Stimulated activated effector memory CD8-positive, alpha-beta T cell treated with anti-CD3 and anti-CD28 coated beads, Interleukin-12 subunit alpha, Interleukin-12 subunit beta, amount 100 ng/mL, for 72 hours (primary cell): Measurements from ENCODE around the gene DYNLT5.
"Not testable (repeated sequence)": the region's sequence is repeated elsewhere in the genome, so short reads cannot be mapped to it uniquely, and the experiment has no call there.

ENCODE experiments used
- ATAC-seq: fragments of 150-1000 bp; cut with Tn5 transposase; 2 replicates; pipeline ENCODE4 v1.10.0; 2021
- DNase-seq, 2 donors: peaks; one replicate each; pipeline ENCODE4 v3.0.0; 2021 to 2022; ENCODE audit warnings: low spot score in 2 of 2
- H3K27ac Mint-ChIP-seq: one replicate; pipeline ENCODE4 v1.8.0; 2022; ENCODE audit warnings: mild to moderate bottlenecking, mixed read lengths
- H3K36me3 Mint-ChIP-seq: one replicate; pipeline ENCODE4 v1.8.0; 2022; ENCODE audit warnings: mild to moderate bottlenecking, mixed read lengths
- H3K4me1 Mint-ChIP-seq: one replicate; pipeline ENCODE4 v1.8.0; 2022; ENCODE audit warnings: mixed read lengths
- H3K4me3 Mint-ChIP-seq: one replicate; pipeline ENCODE4 v1.8.0; 2022; ENCODE audit warnings: mild to moderate bottlenecking, mixed read lengths
- H3K9me3 Mint-ChIP-seq: one replicate; pipeline ENCODE4 v1.8.0; 2022; ENCODE audit warnings: mixed read lengths

DYNLT5 gene, protein sequence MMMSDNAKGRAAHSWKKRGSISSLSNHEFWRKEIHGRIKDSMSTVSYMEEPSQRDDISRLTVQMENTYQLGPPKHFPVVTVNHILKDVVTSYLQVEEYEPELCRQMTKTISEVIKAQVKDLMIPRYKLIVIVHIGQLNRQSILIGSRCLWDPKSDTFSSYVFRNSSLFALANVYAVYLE

DNA sequence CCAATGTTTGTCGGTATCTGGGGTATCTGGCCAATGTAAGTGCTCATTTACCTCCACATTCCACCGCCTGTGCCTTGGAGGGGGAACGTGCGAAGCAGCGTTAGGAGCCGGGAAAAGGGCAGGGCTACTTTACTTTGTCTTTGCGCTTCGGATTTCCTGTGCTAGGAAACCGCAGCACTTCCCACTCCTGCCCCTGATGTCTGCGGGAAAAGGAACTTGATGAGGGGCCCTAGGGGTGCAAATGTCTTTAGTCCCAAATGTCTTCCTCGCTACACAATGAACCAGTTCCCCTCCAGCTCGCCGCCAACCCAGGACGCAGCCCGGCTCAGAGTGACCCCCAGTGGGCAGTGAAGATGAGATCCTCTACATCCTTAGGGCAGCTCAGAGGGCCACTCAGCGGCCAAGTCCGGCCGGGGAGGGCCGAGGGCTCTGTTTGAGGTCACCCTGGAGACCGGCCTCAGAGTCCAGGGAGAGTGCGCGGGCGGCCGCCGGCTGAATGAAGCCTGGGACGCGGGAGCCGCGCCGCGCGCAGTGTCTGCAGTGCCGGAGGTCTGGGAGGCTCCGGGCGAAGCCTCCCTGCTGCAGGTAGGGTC is at the start of gene DYNLT5:
Gene DYNLT5, plus strand, starts transcription at position 460 of the 593 bp plus-strand sequence. CDS start 2,200 bp downstream, outside the sequence.
- H3K4me3 Mint-ChIP-seq, result peak within 1 kb of the TSS; percentile 7
- H3K9me3 Mint-ChIP-seq, result no peaks in the 10 kb centered on the region

DNA sequence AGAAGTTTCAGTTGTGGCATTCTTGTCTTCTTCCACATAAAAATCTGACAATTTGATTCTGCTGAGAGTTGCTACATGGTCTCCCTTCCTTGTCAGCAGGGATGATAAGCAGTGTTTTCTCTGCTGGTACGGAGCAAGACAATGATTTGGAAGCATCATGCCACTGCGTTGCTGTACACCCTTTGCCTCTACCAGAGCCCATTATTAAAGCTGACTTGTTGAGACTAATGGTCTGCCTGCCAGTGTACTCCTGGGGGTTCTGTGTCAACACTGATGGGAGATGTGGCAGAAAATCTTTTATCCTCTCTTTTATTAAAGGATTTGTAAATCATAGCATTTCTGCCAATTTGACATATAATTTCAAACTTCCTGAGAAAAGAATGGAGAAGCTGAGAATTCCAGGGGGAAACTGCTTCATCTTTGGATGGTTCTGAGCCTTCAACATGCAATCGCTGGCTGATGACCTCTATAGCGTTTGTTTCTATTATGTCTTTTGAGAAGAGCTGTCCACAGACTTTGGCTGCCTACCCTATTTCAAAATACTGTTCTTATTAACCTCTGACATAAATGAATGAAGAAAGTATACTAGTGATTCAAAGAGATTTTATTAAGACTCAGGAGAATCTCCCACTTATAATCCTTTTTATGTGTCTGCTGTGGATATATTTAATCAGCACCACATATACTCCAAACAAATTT is 47.9 kb upstream of the DYNLT5 start:
- no peaks in the 10 kb centered on the region for H3K36me3 Mint-ChIP-seq
- ATAC-seq (no peak), DNase-seq (no peak)
- H3K9me3 Mint-ChIP-seq, result no peaks in the 10 kb centered on the region
- H3K4me3 Mint-ChIP-seq, result no peak overlapping the region
- H3K4me1 Mint-ChIP-seq, result no peaks in the 10 kb centered on the region
- H3K27ac Mint-ChIP-seq, result no peak overlapping the region

More for the DNA sequence above, at the start of gene DYNLT5:
- H3K36me3 Mint-ChIP-seq, result no peaks in the 10 kb centered on the region
- DNase-seq (no peak), ATAC-seq (peak; percentile 57)
- peaks cover 14% of the 10 kb centered on the region for H3K4me1 Mint-ChIP-seq
- H3K27ac Mint-ChIP-seq, result no peak within 1 kb of the TSS

DNA sequence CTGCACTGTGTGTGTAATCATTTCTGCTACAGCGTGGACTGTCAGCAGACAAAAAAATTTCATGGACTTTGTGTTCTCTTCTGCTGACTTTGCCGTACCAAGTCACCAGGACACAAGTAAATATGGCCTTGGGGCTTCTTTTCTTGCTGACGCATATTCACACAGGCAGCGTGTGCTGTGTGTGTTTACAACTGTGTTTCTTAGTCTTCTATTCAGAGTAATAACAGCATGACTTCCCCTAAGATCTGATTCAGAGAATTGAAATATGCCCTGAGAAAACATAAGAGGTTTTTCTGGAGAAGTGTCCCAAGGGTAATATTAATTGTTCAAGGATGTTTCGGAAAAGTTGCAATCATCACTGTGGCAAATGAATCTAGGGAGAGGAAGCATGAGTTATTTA is 47.1 kb upstream of the DYNLT5 start:
- H3K9me3 Mint-ChIP-seq, result no peaks in the 10 kb centered on the region
- no peak for ATAC-seq
- H3K27ac Mint-ChIP-seq, result no peak overlapping the region
- no peak overlapping the region for H3K4me3 Mint-ChIP-seq
- no peak for DNase-seq
- no peaks in the 10 kb centered on the region for H3K4me1 Mint-ChIP-seq
- no peaks in the 10 kb centered on the region for H3K36me3 Mint-ChIP-seq

DNA sequence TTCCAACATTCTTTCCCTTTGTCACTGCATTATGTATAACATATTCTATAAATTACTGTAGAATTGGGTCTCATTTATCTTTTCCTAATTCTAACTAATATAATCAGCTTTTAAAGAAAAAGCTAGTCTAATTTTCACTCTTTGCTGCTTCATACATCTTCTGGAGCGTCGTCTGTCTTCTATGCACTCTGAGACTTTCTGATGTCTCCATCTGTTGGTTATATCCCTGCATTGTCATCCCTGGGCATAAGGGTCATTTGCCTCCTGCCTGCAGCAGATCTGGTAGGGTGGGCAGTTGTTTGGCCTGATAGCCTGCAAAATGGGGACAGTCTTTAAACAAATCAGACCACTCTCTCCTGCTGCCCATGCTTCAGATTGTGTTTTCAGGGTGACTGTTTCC is 40.8 kb upstream of the DYNLT5 start:
- Mint-ChIP-seq H3K27ac (no peak overlapping the region), H3K4me3 (no peak overlapping the region), H3K4me1 (no peaks in the 10 kb centered on the region), H3K9me3 (no peaks in the 10 kb centered on the region), H3K36me3 (no peaks in the 10 kb centered on the region)
- ATAC-seq (no peak), DNase-seq (no peak)

DNA sequence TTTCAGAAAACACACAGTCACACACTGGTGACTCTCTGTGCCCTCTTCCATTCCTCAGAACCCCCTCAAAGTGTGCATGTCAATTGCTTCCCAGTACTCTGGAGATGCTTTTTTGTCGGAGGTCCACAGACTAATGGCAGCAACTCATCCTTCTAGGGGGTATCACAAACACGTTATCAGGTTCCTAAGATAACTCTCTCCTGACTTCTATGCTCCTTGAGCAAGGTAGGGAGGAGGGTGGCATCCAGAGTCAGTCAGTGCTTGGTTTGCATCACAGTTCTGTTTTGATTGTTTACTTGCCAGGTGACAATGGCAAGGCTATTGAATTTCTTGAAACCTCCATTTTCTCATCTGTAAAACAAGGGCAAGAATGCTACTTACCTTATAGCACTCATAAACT is 39.4 kb upstream of the DYNLT5 start:
- no peak overlapping the region for H3K27ac Mint-ChIP-seq
- H3K4me3 Mint-ChIP-seq, result no peak overlapping the region
- H3K9me3 Mint-ChIP-seq, result no peaks in the 10 kb centered on the region
- ATAC-seq, result no peak
- no peaks in the 10 kb centered on the region for H3K36me3 Mint-ChIP-seq
- DNase-seq, result no peak
- no peaks in the 10 kb centered on the region for H3K4me1 Mint-ChIP-seq

DNA sequence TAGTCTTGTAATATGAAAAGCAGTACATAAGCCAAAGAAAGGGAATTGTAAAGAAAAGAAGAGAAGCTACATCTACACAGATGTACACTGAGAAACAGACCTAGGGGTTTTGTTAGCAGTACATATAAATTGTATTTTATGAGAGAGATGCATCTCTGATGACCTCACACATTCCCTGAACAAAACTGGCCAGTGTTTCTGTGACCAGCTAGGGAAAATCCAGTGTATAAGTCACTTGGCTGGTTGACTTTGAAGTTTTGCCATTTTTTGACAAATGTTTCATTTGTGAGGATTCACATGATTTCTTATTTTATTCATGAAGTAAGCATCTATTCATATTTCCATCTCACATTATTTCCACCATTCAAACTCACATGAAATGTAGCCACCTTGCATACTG is 28.3 kb upstream of the DYNLT5 start:
- Mint-ChIP-seq H3K4me3 (no peak overlapping the region), H3K4me1 (no peaks in the 10 kb centered on the region), H3K27ac (no peak overlapping the region), H3K36me3 (no peaks in the 10 kb centered on the region), H3K9me3 (no peaks in the 10 kb centered on the region)
- DNase-seq (no peak), ATAC-seq (no peak)

DNA sequence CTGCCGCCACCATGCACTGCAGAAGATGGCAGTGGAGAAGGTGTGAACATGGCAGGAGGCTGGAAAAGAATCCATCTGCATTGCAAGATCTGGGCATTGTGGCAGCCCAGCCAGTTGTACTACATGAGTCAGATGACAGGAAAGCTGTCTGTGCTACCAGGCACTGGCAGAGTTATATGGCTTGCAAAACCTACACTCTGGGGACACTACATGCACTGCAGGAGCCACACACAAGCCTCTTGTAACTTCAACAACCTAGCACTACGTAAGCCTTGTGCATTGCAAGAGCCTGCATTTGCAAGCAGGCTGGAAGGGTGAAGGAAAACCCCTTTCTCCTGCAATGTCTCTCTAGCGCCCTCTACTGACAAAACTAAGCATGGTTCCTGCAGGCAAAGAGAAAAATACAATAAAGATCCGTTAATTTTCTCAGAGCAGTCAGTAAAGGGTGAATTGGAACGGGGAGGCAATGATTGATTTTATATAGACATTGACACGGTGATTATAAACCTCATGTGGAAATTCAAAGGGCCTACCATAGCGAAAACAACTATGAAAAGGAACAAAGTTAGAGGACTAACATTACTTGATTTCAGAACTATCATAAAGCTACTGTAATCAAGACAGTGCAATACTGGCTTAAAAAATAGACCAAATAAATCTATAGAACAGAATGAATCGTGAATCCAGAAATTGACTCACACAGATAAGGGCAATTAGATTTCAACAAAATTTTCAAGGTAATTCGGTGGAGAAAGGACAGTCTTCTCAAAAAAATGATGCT is 26.2 kb upstream of the DYNLT5 start:
- DNase-seq (peak; percentile 40 to 75), ATAC-seq (peak; percentile 80)
- Mint-ChIP-seq H3K4me1 (no peaks in the 10 kb centered on the region), H3K4me3 (no peak overlapping the region), H3K36me3 (no peaks in the 10 kb centered on the region), H3K27ac (no peak overlapping the region), H3K9me3 (no peaks in the 10 kb centered on the region)

DNA sequence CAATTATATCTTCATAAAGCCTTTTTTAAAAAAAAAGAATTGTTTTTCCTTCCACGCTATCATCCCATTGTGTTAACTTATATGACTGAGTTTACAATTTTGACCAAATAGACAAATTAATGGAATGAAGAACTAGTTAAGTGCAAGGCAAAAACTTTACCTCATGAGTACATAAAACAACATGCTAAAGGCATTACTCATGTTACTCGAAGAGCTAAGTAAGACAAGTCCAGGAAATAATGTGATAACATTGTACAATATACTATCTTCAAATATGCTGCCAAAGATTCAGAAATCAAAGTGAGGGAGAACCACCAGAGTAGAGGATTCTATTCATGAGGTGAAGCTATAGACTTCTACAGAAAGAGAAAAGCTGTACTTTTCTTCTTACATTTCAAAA is 24.2 kb upstream of the DYNLT5 start:
- peaks cover 9% of the 10 kb centered on the region for H3K4me1 Mint-ChIP-seq
- no peak overlapping the region for H3K4me3 Mint-ChIP-seq
- no peaks in the 10 kb centered on the region for H3K9me3 Mint-ChIP-seq
- ATAC-seq (no peak), DNase-seq (no peak)
- no peak overlapping the region for H3K27ac Mint-ChIP-seq
- H3K36me3 Mint-ChIP-seq, result no peaks in the 10 kb centered on the region

DNA sequence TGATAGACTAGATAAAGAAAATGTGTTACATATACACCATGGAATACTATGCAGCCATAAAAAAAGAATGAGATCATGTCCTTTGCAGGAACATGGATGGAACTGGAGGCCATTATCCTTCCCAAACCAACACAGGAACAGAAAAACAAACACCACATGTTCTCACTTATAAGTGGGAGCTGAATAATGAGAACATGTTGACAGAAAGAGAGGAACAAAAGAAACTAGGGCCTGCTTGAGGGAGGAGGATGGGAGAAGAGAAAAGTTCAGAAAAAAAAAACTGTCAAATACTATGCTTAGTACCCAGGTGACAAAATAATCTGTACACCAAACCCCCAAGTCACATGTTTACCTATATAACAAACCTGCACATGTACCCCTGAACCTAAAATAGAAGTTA is 23.5 kb upstream of the DYNLT5 start:
- not testable (repeated sequence) for H3K27ac Mint-ChIP-seq, H3K4me3 Mint-ChIP-seq, ATAC-seq, H3K4me1 Mint-ChIP-seq, DNase-seq, H3K9me3 Mint-ChIP-seq, H3K36me3 Mint-ChIP-seq

DNA sequence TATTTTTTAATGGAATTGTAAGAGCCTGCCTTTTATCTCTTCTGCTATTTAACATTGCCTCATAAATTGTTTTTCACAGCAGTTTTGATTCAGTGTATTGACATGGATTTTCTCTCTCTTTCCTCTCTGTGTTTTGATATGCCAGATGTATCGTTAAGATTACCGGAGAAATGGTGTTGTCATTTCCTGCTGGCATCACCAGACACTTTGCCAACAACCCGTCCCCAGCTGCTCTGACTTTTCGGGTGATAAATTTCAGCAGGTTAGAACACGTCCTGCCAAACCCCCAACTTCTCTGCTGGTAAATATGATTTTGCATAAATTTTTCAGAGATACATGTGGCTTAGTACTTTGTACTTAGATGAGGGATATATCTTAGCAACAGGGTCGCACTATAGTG is 23.1 kb upstream of the DYNLT5 start:
- no peak for DNase-seq
- ATAC-seq, result no peak
- H3K36me3 Mint-ChIP-seq, result no peaks in the 10 kb centered on the region
- H3K9me3 Mint-ChIP-seq, result no peaks in the 10 kb centered on the region
- no peak overlapping the region for H3K27ac Mint-ChIP-seq
- H3K4me1 Mint-ChIP-seq, result peaks cover 9% of the 10 kb centered on the region
- H3K4me3 Mint-ChIP-seq, result no peak overlapping the region

DNA sequence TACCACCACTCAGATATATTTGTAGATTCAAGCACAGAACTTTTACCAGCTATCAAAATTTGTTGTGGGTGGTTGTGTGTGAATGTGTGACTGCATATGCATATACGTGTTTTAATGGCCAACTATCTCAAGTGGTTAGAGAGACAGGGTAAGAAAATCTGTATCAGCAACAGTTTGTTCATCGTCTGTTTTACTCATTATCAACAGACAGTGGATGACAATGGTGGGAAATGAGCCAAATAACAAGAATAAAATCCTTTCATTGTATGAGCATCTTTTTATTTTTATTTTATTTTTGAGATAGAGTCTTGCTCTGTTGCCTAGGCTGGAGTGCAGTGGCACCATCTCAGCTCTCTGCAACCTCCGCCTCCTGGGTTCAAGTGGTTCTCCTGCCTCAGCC is 22.7 kb upstream of the DYNLT5 start:
- Mint-ChIP-seq H3K4me1 (peaks cover 9% of the 10 kb centered on the region), H3K27ac (no peak overlapping the region)
- ATAC-seq, result no peak

DNA sequence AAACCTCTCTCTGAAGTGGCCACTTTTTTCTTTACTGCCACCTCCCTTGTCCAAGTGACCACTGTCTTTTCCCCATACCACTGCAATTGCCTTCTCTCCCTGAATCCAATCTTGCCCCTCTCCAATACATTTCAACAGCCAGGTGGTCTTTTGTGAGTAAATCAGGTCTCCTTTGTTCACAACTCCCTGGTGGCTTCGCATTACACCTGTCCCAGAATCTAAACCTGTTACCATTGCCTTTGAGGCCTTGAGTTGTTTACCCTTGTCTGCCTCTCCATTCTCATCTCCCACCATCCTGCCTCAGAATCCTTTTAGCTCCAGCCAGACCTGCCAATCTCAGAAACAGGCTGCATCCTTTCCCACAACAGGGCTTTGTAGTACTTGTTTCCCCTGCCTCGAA is 21.8 kb upstream of the DYNLT5 start:
- no peaks in the 10 kb centered on the region for H3K36me3 Mint-ChIP-seq
- no peak overlapping the region for H3K4me3 Mint-ChIP-seq
- H3K4me1 Mint-ChIP-seq, result peaks cover 9% of the 10 kb centered on the region
- no peaks in the 10 kb centered on the region for H3K9me3 Mint-ChIP-seq
- no peak for DNase-seq
- no peak for ATAC-seq
- no peak overlapping the region for H3K27ac Mint-ChIP-seq

More for the DNA sequence above, 22.7 kb upstream of the DYNLT5 start:
- DNase-seq, result no peak
- no peaks in the 10 kb centered on the region for H3K36me3 Mint-ChIP-seq
- H3K4me3 Mint-ChIP-seq, result no peak overlapping the region
- no peaks in the 10 kb centered on the region for H3K9me3 Mint-ChIP-seq

DNA sequence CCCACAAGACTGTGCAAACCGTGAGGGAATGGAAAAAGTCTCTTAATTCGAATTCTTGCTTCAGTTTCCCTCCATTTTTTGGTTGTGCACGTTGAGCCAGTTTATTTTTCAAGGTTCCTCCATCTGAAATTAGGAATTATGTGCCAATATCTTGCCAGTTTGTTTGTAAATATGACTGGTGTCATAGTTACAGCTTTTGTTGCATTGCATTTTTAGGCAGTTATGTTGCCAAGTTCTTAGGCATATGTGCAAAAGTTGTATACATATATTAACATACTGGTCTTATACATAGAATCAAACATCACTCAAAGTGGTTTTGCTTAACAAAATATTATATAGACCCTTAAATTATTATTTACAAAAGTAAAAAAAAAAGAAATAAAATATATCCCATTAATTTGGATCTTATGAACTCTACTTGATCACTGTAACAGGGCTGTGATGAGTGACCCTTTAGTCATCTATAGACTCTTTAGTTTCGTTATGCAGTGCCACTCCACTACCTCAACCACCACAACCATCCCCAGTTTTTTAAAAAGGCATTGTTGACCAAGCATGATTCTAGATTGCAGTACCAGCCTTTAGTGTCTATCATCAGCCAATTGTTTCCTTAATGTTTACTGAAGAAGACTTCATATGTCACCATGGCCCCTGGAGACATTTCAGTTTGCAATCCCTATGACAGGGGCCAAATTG is 20.9 kb upstream of the DYNLT5 start:
- Mint-ChIP-seq H3K27ac (no peak overlapping the region), H3K4me1 (peaks cover 9% of the 10 kb centered on the region)
- no peak for DNase-seq

DNA sequence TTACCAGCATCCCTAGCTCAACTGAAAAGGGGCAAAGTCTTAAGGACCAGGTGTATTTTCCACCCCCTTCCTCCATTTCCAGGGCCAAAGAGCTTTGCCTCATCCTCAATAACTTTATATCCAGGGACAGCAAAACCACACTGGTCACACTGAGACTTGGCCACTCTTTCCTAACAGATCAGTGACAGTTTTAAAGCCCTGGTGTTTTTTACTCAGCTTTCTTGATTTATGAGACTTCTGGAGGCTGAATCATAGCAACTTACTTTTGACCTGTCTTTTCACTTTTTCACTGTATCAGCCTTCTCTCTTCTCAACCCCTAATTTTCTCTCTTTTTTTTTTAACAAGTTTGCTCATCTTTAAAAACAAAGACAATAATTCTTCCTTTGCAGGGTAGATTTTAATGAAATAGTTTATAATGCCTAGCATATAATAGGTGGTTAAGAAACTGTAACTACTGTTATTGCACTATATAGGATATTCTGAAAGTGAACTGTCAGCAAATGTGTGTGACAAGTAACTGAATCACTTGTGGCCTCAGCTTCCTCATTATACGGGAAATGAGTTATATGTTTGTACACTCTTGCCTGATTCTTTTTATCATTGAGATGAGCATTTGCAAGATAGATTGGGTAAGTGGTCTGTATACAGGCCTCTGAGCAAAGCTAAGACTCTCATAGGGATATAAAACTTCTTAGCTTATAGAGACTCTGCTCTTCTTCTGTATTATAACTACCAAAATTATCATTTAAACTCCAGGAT is 19.7 kb upstream of the DYNLT5 start:
- ATAC-seq, result peak; percentile 95
- Mint-ChIP-seq H3K4me1 (peaks cover 9% of the 10 kb centered on the region), H3K27ac (peak overlapping the region; percentile 7), H3K36me3 (no peaks in the 10 kb centered on the region), H3K4me3 (no peak overlapping the region), H3K9me3 (no peaks in the 10 kb centered on the region)
- no peak for DNase-seq

More for the DNA sequence above, 20.9 kb upstream of the DYNLT5 start:
- ATAC-seq, result peak; percentile 64
- Mint-ChIP-seq H3K9me3 (no peaks in the 10 kb centered on the region), H3K4me3 (no peak overlapping the region), H3K36me3 (no peaks in the 10 kb centered on the region)
